H9 (cell line): Measurements from ENCODE around the gene SPSB4. TPM values are rescaled to one million over a fixed set of nuclear protein-coding genes. Genes with fewer than 3 reads are reported as not detected.

Experiments
- DNase-seq: peaks from one replicate; pipeline ENCODE4 v3.0.0-alpha.2; 2017
- H2AFZ ChIP-seq: one replicate; pipeline ENCODE4 v1.6.1; 2013; ENCODE audit warnings: mild to moderate bottlenecking, low read length, control low read depth, moderate library complexity
- H2AK5ac ChIP-seq: 2 replicates; pipeline ENCODE4 v1.6.1; 2013; ENCODE audit warnings: low read length, control low read depth, mixed read lengths; ENCODE audit not compliant: insufficient read length
- H2BK120ac ChIP-seq: one replicate; pipeline ENCODE4 v1.6.1; 2013; ENCODE audit warnings: low read depth, mild to moderate bottlenecking, low read length, control low read depth, inconsistent platforms; ENCODE audit not compliant: poor library complexity, severe bottlenecking
- H2BK12ac ChIP-seq: 2 replicates; pipeline ENCODE4 v1.6.1; 2013; ENCODE audit warnings: low read length, control low read depth, mixed read lengths, low read depth; ENCODE audit not compliant: insufficient read length
- H2BK15ac ChIP-seq: 2 replicates; pipeline ENCODE4 v1.6.1; 2013; ENCODE audit warnings: low read depth, low read length, control low read depth
- H2BK20ac ChIP-seq: one replicate; pipeline ENCODE4 v1.6.1; 2013; ENCODE audit warnings: low read depth, mild to moderate bottlenecking, low read length, control low read depth, inconsistent platforms; ENCODE audit not compliant: poor library complexity, severe bottlenecking
- H2BK5ac ChIP-seq: 2 replicates; pipeline ENCODE4 v1.6.1; 2013; ENCODE audit warnings: low read length, control low read depth, mixed read lengths; ENCODE audit not compliant: insufficient read length
- H3K14ac ChIP-seq: 2 replicates; pipeline ENCODE4 v1.6.1; 2013; ENCODE audit warnings: low read length, control low read depth; ENCODE audit not compliant: insufficient read depth
- H3K18ac ChIP-seq: 2 replicates; pipeline ENCODE4 v1.6.1; 2013; ENCODE audit warnings: low read depth, mild to moderate bottlenecking, mixed read lengths, low read length, control low read depth; ENCODE audit not compliant: insufficient read length
- H3K23ac ChIP-seq: 2 replicates; pipeline ENCODE4 v1.6.1; 2013; ENCODE audit warnings: low read length, control low read depth, mixed read lengths, low read depth; ENCODE audit not compliant: insufficient read length
- H3K23me2 ChIP-seq: 2 replicates; pipeline ENCODE4 v1.6.1; 2013; ENCODE audit warnings: low read depth, mild to moderate bottlenecking, mixed read lengths, low read length, control low read depth; ENCODE audit not compliant: insufficient read length, poor library complexity, severe bottlenecking
- H3K27ac ChIP-seq: 2 replicates; pipeline ENCODE4 v1.5.1; 2013; ENCODE audit warnings: low read length, control low read depth, mixed read lengths, low read depth; ENCODE audit not compliant: insufficient read length
- H3K27me3 ChIP-seq: 2 replicates; pipeline ENCODE4 v1.6.1; 2013; ENCODE audit warnings: low read length, control low read depth, inconsistent platforms; ENCODE audit not compliant: insufficient read depth
- H3K4ac ChIP-seq: 2 replicates; pipeline ENCODE4 v1.6.1; 2013; ENCODE audit warnings: low read depth, mild to moderate bottlenecking, control low read depth, inconsistent platforms, low read length, moderate library complexity
- H3K4me1 ChIP-seq: 2 replicates; pipeline ENCODE4 v1.6.1; 2013; ENCODE audit warnings: low read length, control low read depth, inconsistent platforms; ENCODE audit not compliant: insufficient read depth
- H3K4me2 ChIP-seq: 2 replicates; pipeline ENCODE4 v1.6.1; 2013; ENCODE audit warnings: low read length, control low read depth, mixed read lengths; ENCODE audit not compliant: insufficient read length, insufficient read depth
- H3K56ac ChIP-seq: 2 replicates; pipeline ENCODE4 v1.6.1; 2013; ENCODE audit warnings: low read depth, mild to moderate bottlenecking, mixed read lengths, low read length, control low read depth; ENCODE audit not compliant: insufficient read length
- H3K79me1 ChIP-seq: 2 replicates; pipeline ENCODE4 v1.6.1; 2013; ENCODE audit warnings: low read depth, mild to moderate bottlenecking, moderate library complexity, low read length, control low read depth, inconsistent platforms; ENCODE audit not compliant: insufficient read depth, poor library complexity, severe bottlenecking
- H3K79me2 ChIP-seq: 2 replicates; pipeline ENCODE4 v1.6.1; 2013; ENCODE audit warnings: low read length, control low read depth, inconsistent platforms; ENCODE audit not compliant: insufficient read depth
- H3K9ac ChIP-seq: 2 replicates; pipeline ENCODE4 v1.6.1; 2013; ENCODE audit warnings: low read length, control low read depth, mixed read lengths; ENCODE audit not compliant: insufficient read length; ENCODE audit errors: extremely low read depth
- H3K9me3 ChIP-seq: one replicate; pipeline ENCODE4 v1.6.1; 2013; ENCODE audit warnings: low read depth, low read length, inconsistent platforms; ENCODE audit not compliant: control insufficient read depth
- H3T11ph ChIP-seq: one replicate; pipeline ENCODE4 v1.6.1; 2013; ENCODE audit warnings: mild to moderate bottlenecking, low read length, control low read depth, inconsistent platforms
- H4K20me1 ChIP-seq: one replicate; pipeline ENCODE4 v1.6.1; 2013; ENCODE audit not compliant: control insufficient read depth, insufficient read length, insufficient read depth
- H4K5ac ChIP-seq: 2 replicates; pipeline ENCODE4 v1.6.1; 2013; ENCODE audit warnings: low read depth, mild to moderate bottlenecking, mixed read lengths, low read length, control low read depth; ENCODE audit not compliant: insufficient read length
- H4K8ac ChIP-seq: replicated peaks from 2 replicates; pipeline ENCODE4 v1.6.1; 2013; ENCODE audit warnings: low read length, control low read depth, mixed read lengths, low read depth; ENCODE audit not compliant: insufficient read length
- H4K91ac ChIP-seq: 2 replicates; pipeline ENCODE4 v1.6.1; 2013; ENCODE audit warnings: low read depth, mild to moderate bottlenecking, moderate library complexity, mixed read lengths, low read length, control low read depth; ENCODE audit not compliant: insufficient read length
- H3K27ac Mint-ChIP-seq, 3 experiments: 2 replicates in 2 of 3; 3 replicates in 1 of 3; pipeline ENCODE4 v1.8.0; 2020 to 2021; ENCODE audit warnings: mixed read lengths in 3 of 3, mild to moderate bottlenecking in 1 of 3, moderate library complexity in 1 of 3
- H3K27me3 Mint-ChIP-seq: 2 replicates; pipeline ENCODE4 v1.8.0; 2021; ENCODE audit warnings: low read depth, mild to moderate bottlenecking, moderate library complexity, mixed read lengths
- H3K36me3 Mint-ChIP-seq, 3 experiments: 2 replicates in 2 of 3; 3 replicates in 1 of 3; pipeline ENCODE4 v1.8.0; 2020 to 2021; ENCODE audit warnings: low read depth in 3 of 3, mixed read lengths in 3 of 3; ENCODE audit not compliant: insufficient read depth in 1 of 3
- H3K4me1 Mint-ChIP-seq, 2 experiments: 2 replicates each; pipeline ENCODE4 v1.8.0; 2020; ENCODE audit warnings: mixed read lengths in 2 of 2
- H3K4me3 Mint-ChIP-seq, 2 experiments: 2 replicates in 1 of 2; 3 replicates in 1 of 2; pipeline ENCODE4 v1.8.0; 2020 to 2021; ENCODE audit warnings: mild to moderate bottlenecking in 2 of 2, mixed read lengths in 2 of 2, moderate library complexity in 1 of 2
- H3K9me3 Mint-ChIP-seq, 2 experiments: 2 replicates in 1 of 2; 3 replicates in 1 of 2; pipeline ENCODE4 v1.8.0; 2020; ENCODE audit warnings: mild to moderate bottlenecking in 2 of 2, mixed read lengths in 2 of 2, moderate library complexity in 1 of 2
- WGBS: extraction: QIAGEN DNeasy Blood & Tissue Kit; methylation state at CpG from one replicate; pipeline ENCODE4 v1.1.7; 2013; ENCODE audit warnings: missing lambda C conversion rate, low lambda C conversion rate, mixed read lengths; ENCODE audit not compliant: insufficient read length; ENCODE audit errors: extremely low coverage; 5-methylcytosine and 5-hydroxymethylcytosine counted together
- total RNA-seq: library from RNA; stranded (reverse); gene quantifications from 2 replicates; pipeline ENCODE4 v1.2.1, GENCODE V29; 2021
- TF ChIP-seq, protein P1 (sequence below): fragments of 200-600 bp; sonication (generic); conservative IDR thresholded peaks from 3 replicates; pipeline ENCODE4 v1.8.0; 2021; ENCODE audit warnings: antibody characterized with exemption, mild to moderate bottlenecking

SPSB4 gene
- total RNA-seq, 1 experiment from 2014 or later: 6.2 TPM

DNA sequence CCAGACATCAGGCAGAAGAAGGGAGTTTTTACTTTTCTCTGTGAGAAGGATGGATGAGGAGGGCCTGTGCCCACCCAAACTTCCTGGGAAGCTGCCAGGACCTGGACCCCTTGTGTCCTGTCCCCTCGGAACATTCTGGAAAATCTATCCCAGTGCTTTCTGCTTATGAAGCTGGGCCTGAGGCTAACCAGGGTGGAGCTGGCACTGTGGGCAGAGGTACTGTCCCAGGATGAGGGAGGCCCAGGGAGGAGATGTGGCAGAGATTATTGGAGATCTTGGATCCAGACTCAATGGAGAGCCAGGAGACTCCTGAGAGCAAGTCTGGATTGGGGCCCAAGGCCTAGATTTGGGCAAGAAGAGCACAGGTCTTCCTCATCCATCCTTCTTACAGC, 44.4 kb downstream of the SPSB4 start:
- H3K27me3 Mint-ChIP-seq: no peaks in the 10 kb centered on the region
- no peak overlapping the region for H3K4me2 ChIP-seq
- H2AFZ ChIP-seq: no peak overlapping the region
- H2AK5ac ChIP-seq: no peak overlapping the region
- H3K14ac ChIP-seq: no peak overlapping the region
- H4K8ac ChIP-seq: no peak overlapping the region
- H3K27ac Mint-ChIP-seq: no peak overlapping the region
- H2BK5ac ChIP-seq: no peak overlapping the region
- no peak for DNase-seq
- no peaks in the 10 kb centered on the region for H3K23me2 ChIP-seq
- H3K36me3 Mint-ChIP-seq: peaks cover 4 to 12% (median 9%) of the 10 kb centered on the region in 3 experiments; a peak in 6 of 7 replicates
- no peak overlapping the region for H2BK15ac ChIP-seq
- H3K27ac ChIP-seq: no peak overlapping the region
- no peaks in the 10 kb centered on the region for H3K79me1 ChIP-seq
- H2BK20ac ChIP-seq: no peak overlapping the region
- no peak overlapping the region for H3K4ac ChIP-seq
- no peak overlapping the region for H3K9ac ChIP-seq
- no peak overlapping the region for H2BK12ac ChIP-seq
- no peak overlapping the region; a peak in 1 of 5 replicates for H3K4me3 Mint-ChIP-seq
- no peak overlapping the region for H3T11ph ChIP-seq
- no peak overlapping the region for H3K23ac ChIP-seq
- H4K5ac ChIP-seq: no peak overlapping the region
- 0 out of 2 replicates have a peak, but pooled peaks cover 3% of the 10 kb centered on the region for H3K4me1 ChIP-seq
- no peak overlapping the region for H3K56ac ChIP-seq
- H4K91ac ChIP-seq: no peak overlapping the region
- H3K18ac ChIP-seq: no peak overlapping the region
- H3K9me3 Mint-ChIP-seq: peaks cover 6 to 12% of the 10 kb centered on the region in 2 experiments; a peak in 4 of 5 replicates
- H4K20me1 ChIP-seq: no peaks in the 10 kb centered on the region
- H3K27me3 ChIP-seq: no peaks in the 10 kb centered on the region
- no CpG with 5 or more reads among the region's 1 CpG for WGBS
- H3K9me3 ChIP-seq: no peaks in the 10 kb centered on the region
- no peak overlapping the region for H2BK120ac ChIP-seq
- peaks cover 38 to 42% of the 10 kb centered on the region in 2 experiments for H3K4me1 Mint-ChIP-seq
- H3K79me2 ChIP-seq: no peaks in the 10 kb centered on the region
- TF ChIP-seq, protein P1, sequence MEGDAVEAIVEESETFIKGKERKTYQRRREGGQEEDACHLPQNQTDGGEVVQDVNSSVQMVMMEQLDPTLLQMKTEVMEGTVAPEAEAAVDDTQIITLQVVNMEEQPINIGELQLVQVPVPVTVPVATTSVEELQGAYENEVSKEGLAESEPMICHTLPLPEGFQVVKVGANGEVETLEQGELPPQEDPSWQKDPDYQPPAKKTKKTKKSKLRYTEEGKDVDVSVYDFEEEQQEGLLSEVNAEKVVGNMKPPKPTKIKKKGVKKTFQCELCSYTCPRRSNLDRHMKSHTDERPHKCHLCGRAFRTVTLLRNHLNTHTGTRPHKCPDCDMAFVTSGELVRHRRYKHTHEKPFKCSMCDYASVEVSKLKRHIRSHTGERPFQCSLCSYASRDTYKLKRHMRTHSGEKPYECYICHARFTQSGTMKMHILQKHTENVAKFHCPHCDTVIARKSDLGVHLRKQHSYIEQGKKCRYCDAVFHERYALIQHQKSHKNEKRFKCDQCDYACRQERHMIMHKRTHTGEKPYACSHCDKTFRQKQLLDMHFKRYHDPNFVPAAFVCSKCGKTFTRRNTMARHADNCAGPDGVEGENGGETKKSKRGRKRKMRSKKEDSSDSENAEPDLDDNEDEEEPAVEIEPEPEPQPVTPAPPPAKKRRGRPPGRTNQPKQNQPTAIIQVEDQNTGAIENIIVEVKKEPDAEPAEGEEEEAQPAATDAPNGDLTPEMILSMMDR: no peak
